PC-3 (cell line): ENCODE data around the gene CTSW.

Experiments
- CTCF ChIP-seq: fragments of 300-600 bp; sonication (generic); conservative IDR thresholded peaks from 2 replicates; pipeline ENCODE4 v1.5.1; 2017; ENCODE audit warnings: antibody characterized with exemption, low read depth, mild to moderate bottlenecking, low read length
- EZH2 ChIP-seq: fragments of 300-600 bp; sonication (generic); IDR thresholded peaks from one replicate; pipeline ENCODE4 v1.6.1; 2017; ENCODE audit warnings: antibody characterized with exemption, mild to moderate bottlenecking, low read length; ENCODE audit not compliant: unreplicated experiment
- EZH2phosphoT487 ChIP-seq: fragments of 300-600 bp; sonication (generic); IDR thresholded peaks from 2 replicates; pipeline ENCODE4 v1.6.1; 2018; ENCODE audit warnings: mild to moderate bottlenecking, antibody characterized with exemption, low read length, borderline replicate concordance

GRCh38 chr11:65892661-65893317 lies 13.2 kb downstream of the CTSW start:
- TF ChIP-seq EZH2 (no peak), CTCF (no peak), EZH2phosphoT487 (no peak)
